Measurements from ENCODE around the gene IL22RA1.
A peak's percentile ranks its signal among the peaks of the same experiment; 100 is the strongest.

Gene IL22RA1

DNA sequence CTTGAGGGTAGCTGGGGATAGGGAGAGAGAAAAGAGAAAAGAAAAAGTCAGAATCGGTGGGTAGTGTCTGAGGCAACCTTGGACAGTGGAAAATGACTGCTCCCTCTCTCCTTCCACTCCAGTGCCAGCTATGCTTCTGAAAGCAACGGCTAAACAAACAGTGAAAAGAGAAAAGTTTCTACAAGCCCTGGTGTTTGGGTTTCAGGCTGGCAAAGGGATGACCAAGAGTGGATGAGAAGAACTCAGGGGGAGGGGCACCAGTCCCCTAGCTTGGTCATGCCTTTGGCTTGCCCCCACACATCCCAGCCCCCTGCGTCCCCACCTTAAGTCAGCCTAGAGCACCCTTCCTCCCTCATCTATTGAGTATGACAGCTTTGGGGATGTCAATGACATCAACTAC lies 8.6 kb downstream of the IL22RA1 start:
- DNase-seq = no peak

- DNase-seq = no peak
Measured at GRCh38 chr1:24133819-24134218, 9.1 kb downstream of the IL22RA1 start.

DNA sequence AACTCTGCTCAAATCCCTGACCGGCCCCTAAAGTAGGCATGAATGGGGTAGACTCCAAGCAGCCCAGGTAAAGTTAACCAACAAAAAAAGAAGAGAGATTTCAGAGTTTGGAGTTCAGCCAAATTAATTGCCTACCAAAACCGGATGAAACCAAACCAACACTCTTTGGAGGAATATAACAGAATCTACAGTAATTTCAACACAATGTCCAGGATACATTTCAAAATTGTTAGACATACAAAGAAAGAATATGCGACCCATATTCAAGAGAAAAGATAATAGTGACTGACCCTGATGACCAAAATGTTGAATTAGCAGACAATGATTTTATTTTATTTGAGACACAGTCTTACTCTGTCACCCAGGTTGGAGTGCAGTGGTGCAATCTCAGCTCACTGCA lies 12.6 kb downstream of the IL22RA1 start:
- DNase-seq = no peak

GRCh38 chr1:24127801-24128363 lies 15.1 kb downstream of the IL22RA1 start:
- DNase-seq = no peak

- DNase-seq = no peak
Measured at GRCh38 chr1:24127134-24127800, 15.7 kb downstream of the IL22RA1 start.

DNA sequence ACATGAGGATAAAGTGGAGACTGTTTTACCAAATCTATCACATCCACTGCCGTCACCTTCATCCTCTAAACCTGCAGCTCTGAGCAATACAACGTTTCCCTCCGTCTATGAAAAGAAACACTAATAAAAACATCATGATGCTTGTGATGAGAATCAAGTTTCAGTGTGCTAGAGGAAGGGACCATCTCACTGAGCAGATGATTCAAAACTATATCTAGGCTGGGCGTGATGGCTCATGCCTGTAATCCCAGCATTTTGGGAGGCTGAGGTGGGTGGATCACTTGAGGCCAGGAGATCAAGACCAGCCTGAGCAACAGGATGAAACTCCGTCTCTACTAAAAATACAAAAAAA lies 16.3 kb downstream of the IL22RA1 start:
- no peak for DNase-seq

DNA sequence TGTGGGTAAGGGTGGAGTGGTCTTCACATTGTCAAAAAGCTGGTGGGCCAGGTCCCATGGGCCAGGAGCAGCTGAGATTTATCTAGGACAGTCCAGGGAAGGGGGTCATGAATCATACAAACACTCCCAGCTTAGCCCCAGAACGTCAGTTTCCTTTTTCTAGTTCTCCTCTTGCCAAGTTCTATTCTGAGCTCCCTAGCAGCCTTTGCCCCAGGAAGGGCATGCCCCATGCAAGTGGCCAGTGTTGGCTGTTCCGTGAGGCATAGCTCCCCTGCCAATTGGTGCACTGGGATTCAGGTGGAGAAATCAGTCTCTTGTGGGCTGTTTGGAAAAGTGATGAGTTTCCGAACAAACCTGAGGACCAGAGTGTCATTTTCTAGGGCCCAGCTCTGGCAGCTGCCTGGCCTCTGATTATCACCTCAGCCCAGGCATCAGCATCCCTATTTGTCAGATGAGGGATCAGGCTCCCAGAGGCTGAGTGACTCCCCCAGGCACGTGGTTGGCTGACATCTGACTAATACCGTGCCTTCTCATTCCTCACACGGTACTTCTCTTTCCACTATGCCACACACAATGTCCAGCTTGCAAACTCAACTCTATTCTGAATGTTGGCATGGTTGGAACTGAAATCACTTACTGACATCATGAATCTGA lies 16.8 kb downstream of the IL22RA1 start:
- no peak for DNase-seq

- DNase-seq = no peak
Measured at GRCh38 chr1:24125456-24125855, 17.5 kb downstream of the IL22RA1 start.

DNA sequence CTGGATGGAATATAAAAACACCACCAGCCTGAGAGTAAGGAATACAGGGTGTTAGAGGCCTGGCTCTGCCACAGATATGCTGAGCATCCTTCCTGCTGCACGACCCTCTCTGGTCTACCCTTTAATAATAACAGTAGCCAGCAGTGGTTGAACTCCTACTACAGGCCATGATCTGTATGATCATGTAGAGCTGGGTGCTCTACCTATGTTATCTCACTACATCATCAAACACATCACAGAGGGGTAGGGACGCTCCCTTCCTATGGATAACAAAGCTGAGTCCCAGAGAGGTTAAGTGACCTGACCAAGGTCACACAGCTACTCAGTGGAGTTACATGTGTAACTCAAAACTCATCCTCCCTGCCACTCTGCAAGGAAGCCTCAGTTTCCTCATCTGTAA lies 18.0 kb downstream of the IL22RA1 start:
- no peak for DNase-seq

DNA sequence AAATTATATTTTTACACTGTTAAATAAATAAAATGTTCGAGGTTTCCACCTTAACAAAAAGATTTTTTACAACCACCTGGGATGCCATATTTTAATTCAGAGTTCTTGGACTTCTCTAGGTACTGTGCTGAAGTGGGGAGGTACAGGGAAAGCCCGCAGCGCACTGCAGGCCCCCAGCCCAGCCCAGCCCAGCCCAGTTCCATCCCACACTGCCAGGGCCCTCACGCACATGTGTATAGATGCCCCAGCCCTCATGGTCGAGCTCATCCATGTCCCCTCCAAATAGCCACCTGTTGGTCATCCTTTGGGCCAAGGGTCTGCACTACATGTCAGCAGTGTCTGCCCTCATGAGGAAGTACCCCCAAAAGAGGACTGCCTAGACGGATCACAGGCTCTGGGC lies 19.3 kb downstream of the IL22RA1 start:
- no peak for DNase-seq

DNA sequence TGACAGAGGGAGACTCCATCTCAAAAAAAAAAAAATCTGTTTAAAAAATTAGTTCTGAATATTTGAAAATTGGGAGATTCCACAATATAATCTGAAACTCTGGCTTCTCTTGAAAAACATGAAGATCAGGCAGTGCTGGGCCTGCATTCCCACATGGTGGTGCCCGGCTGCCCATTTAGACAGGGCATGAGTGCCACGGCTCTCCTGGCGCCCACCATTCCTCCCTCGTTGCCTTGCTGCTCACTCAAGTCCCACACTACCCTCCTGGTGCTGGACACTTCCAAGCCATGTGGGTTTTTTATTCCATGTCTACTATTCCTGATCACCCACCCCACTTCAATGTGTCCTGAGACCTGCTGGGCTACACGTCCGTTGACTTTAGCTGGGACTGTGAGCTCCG lies 20.2 kb downstream of the IL22RA1 start:
- no peak for DNase-seq

DNA sequence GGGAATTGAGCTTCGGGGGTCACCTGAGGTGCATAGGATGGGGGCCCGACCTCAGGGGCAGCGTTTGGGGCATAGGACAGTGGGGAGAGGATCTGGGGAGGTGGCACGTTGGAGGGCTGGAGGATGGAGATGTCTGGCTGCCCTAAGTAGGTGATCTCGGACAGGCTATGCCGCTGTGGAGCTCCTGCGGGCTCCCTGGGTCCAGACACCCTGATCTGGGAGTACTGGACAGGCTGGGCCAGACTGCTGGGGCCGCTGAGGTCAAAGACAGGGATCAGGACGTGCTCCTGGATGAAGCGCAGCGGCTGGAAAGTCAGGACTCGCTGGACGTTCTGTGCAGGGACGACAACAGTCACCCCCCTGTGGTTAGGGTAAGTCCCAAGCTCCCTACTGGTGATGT lies 21.5 kb downstream of the IL22RA1 start:
- DNase-seq = no peak

DNA sequence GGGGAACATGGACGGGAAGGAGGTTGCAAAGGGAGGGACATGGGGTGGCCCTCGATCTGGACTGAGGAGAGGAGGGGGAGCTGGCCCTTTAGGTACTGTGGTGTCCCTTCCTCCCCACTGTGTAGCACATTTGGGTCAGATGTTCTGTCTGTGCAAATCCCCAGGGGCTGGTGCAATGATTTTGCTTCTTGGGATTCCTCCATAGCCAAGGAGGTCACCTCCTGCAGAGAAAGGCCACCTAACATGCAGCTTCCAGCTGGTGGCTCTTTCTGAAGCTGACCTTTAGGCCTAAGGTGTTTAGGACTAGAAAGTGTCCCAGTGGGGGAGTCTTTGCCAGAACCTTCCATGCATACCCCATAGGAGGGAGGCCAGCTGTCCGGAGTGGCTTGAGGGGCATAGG lies 22.0 kb downstream of the IL22RA1 start:
- no peak for DNase-seq

GRCh38 chr1:24119859-24120756 lies 22.8 kb downstream of the IL22RA1 start:
- no peak for DNase-seq

- DNase-seq = no peak
Measured at GRCh38 chr1:24119489-24119858, 23.5 kb downstream of the IL22RA1 start.

GRCh38 chr1:24118410-24119242 lies 24.3 kb downstream of the IL22RA1 start:
- no peak for DNase-seq

DNA sequence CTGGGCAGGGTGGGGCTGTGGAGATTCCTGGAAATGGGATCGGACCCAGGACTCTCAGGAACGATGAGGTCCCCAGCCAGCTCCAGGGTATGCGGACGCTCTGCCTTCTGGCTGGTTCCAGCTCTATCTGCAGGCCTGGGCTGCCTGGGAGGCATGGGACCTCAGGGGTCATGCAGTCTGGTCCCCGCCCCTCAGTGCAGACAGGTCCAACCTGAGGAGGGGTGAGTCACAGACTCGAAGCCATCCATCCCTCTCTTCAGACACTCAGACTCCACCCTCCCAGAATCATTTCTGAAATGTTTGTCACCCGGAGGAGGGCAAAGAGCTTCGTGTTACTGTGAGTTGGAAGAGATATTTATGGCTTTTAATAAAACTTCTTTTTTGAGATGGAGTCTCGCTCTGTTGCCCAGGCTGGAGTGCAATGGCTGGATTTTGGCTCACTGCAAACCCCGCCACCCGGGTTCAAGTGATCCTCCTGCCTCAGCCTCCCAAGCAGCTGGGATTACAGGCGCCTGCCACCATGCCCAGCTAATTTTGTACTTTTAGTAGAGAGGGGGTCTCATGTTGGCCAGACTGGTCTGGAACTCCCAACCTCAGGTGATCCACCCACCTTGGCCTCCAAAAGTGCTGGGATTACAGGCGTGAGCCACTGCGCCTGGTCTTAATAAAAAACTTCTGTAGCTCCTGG lies 25.1 kb downstream of the IL22RA1 start:
- no peak for DNase-seq

DNA sequence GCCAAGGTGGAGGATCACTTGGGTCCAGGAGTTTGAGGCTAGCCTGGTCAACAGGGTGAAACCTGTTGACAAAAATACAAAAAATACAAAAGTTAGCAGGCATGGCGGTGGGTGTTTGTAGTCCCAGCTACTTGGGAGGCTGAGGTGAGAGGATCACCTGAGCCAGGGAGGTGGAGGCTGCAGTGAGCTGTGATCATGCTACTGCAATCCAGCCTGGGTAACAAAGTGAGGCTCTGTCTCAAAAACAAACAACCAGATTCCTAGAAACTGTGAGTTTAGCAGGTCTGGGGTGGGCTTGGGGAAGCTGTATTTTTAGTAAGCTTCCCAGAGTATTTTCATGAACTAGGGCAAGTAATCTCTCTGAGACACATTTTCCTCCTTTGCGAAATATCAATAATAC lies 25.8 kb downstream of the IL22RA1 start:
- DNase-seq = no peak

- DNase-seq = no peak
Measured at GRCh38 chr1:24114753-24115152, 28.2 kb downstream of the IL22RA1 start.

- DNase-seq = no peak
Measured at GRCh38 chr1:24113641-24114033, 29.3 kb downstream of the IL22RA1 start.

- DNase-seq = peak; percentile 24 to 45
Measured at GRCh38 chr1:24111996-24112779, 30.8 kb downstream of the IL22RA1 start, which contains the start of gene MYOM3. Gene MYOM3, minus strand, starts transcription at chr1:24112135. Its CDS starts 3,499 bp downstream, at chr1:24108636.
